ENCODE results near the gene IL20RB.

The IL20RB gene

GRCh38 chr3:136957751-136958288 is at the start of gene IL20RB:
Gene IL20RB, plus strand, starts transcription at chr3:136957983. Its CDS starts 131 bp downstream, at chr3:136958114.
- DNase-seq: no peak

- no peak for DNase-seq
These were observed 49.5 kb upstream of the IL20RB start for GRCh38 chr3:136908297-136908696.

- DNase-seq: no peak
These were observed 48.6 kb upstream of the IL20RB start for GRCh38 chr3:136909187-136909586.

- no peak for DNase-seq
These were observed 47.1 kb upstream of the IL20RB start for GRCh38 chr3:136910697-136911096.

GRCh38 chr3:136913168-136913567 is 44.6 kb upstream of the IL20RB start:
- DNase-seq: no peak

- DNase-seq: no peak
These were observed 43.0 kb upstream of the IL20RB start for GRCh38 chr3:136914739-136915138.

GRCh38 chr3:136916223-136916622 is 41.6 kb upstream of the IL20RB start:
- no peak for DNase-seq

- DNase-seq: no peak
These were observed 37.8 kb upstream of the IL20RB start for GRCh38 chr3:136919799-136920580.

GRCh38 chr3:136920904-136921611 is 36.7 kb upstream of the IL20RB start:
- DNase-seq: no peak

GRCh38 chr3:136925425-136926190 is 32.2 kb upstream of the IL20RB start:
- no peak for DNase-seq

- no peak for DNase-seq
These were observed 29.5 kb upstream of the IL20RB start for GRCh38 chr3:136928240-136928639.

GRCh38 chr3:136929977-136930670 is 27.7 kb upstream of the IL20RB start:
- no peak for DNase-seq

GRCh38 chr3:136931606-136932005 is 26.2 kb upstream of the IL20RB start:
- no peak for DNase-seq

- DNase-seq: no peak
These were observed 25.3 kb upstream of the IL20RB start for GRCh38 chr3:136932523-136932922.

- no peak for DNase-seq
These were observed 24.6 kb upstream of the IL20RB start for GRCh38 chr3:136932978-136933772.

GRCh38 chr3:136937175-136937574 is 20.6 kb upstream of the IL20RB start:
- DNase-seq: no peak

GRCh38 chr3:136937851-136938250 is 19.9 kb upstream of the IL20RB start:
- no peak for DNase-seq

GRCh38 chr3:136938334-136938733 is 19.4 kb upstream of the IL20RB start:
- DNase-seq: no peak

GRCh38 chr3:136939489-136939888 is 18.3 kb upstream of the IL20RB start:
- no peak for DNase-seq

GRCh38 chr3:136942803-136943202 is 15.0 kb upstream of the IL20RB start:
- DNase-seq: no peak

- DNase-seq: no peak
These were observed 14.3 kb upstream of the IL20RB start for GRCh38 chr3:136943436-136943835.

GRCh38 chr3:136946978-136947377 is 10.8 kb upstream of the IL20RB start:
- no peak for DNase-seq

Measured in NCI-H748 treated with DMSO at 0.1 percent for 48 hours (cell line).